ENCODE measurements around the gene RRBP1. TPM values are rescaled to one million over a fixed set of nuclear protein-coding genes. Genes with fewer than 3 reads are reported as not detected.
A peak's percentile ranks its signal among the peaks of the same experiment; 100 is the strongest.

Gene RRBP1
- total and polyA plus RNA-seq, 2 of the 4 experiments (the other 2 are of a cell fraction): 90.2 to 136 TPM

DNA sequence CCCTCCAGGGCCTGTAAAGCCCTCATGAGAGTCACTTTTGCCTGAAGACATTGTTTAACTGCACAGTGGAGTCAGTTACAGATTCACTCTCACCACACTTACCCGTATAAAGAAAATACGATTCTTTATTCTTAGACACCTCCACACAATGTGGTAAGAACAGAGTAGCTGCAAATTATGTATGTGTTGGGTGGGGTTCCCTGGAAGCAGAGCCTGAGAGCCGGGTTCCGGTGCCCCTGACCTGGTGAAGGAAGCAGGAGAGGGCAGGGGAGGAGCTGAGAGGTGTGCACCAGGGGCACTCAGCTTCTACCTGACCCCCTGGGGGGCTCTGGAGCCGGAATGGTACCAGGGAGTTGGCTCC is 29.2 kb upstream of the RRBP1 start:
- no TSS peak for BruUV-seq (replicated peaks)
- Histone ChIP-seq H3K79me1 (ENCODE audit: low read depth in 1 of 2, low read length in 2 of 2) (no peaks in the 10 kb centered on the region), H2BK20ac (ENCODE audit: low read depth, low read length) (no peak overlapping the region), H3K4me2 (ENCODE audit: low read depth, low read length) (no peak overlapping the region), H3K18ac (ENCODE audit: low read depth, low read length) (no peak overlapping the region), H2AFZ (replicated peaks; ENCODE audit: low read length, poor library complexity) (peak overlapping the region; percentile 14), H4K8ac (ENCODE audit: low read depth in 2 of 2, low read length in 2 of 2) (no peak overlapping the region; a peak in 1 of 4 replicates), H4K91ac (ENCODE audit: insufficient read depth, low read depth, low read length) (peak overlapping the region; percentile 41; the same call in 1 of the 2 replicates), H2AK9ac (replicated peaks; ENCODE audit: low read depth, low read length, poor library complexity) (peak overlapping the region; percentile 8), H3K4me3 (ENCODE audit: insufficient read depth, low read depth, low read length) (no peak overlapping the region), H3K27me3 (ENCODE audit: control insufficient read depth, insufficient read depth, low read length) (no peaks in the 10 kb centered on the region), H2BK120ac (ENCODE audit: low read depth, low read length) (peak overlapping the region; percentile 6), H3K27ac (ENCODE audit: insufficient read depth, low read length) (no peak overlapping the region), H2AK5ac (ENCODE audit: low read depth, low read length) (no peak overlapping the region), H3K9me3 (ENCODE audit: control insufficient read depth, insufficient read depth, low read length) (no peaks in the 10 kb centered on the region), H3K4me1 (ENCODE audit: control insufficient read depth, insufficient read depth, low read length) (peaks cover 25% of the 10 kb centered on the region), H3K23ac (ENCODE audit: low read depth, low read length) (no peak overlapping the region), H3K4ac (ENCODE audit: low read depth, low read length) (no peak overlapping the region; the same call in 1 of the 2 replicates), H4K5ac (ENCODE audit: low read depth, low read length) (no peak overlapping the region), H4K20me1 (ENCODE audit: insufficient read depth, low read length) (no peaks in the 10 kb centered on the region), H3K36me3 (ENCODE audit: control insufficient read depth, insufficient read depth, low read length) (no peaks in the 10 kb centered on the region), H3K14ac (replicated peaks; ENCODE audit: low read depth, low read length) (0 out of 2 replicates have a peak overlapping the region, but pooled peaks have one; percentile 15), H3K56ac (ENCODE audit: extremely low read depth, insufficient read depth, low read length) (no peak overlapping the region), H3K9me1 (ENCODE audit: insufficient read depth, low read length) (peaks cover 28% of the 10 kb centered on the region), H3K9ac (ENCODE audit: low read depth, low read length) (no peak overlapping the region), H2BK5ac (ENCODE audit: low read depth, low read length, poor library complexity, severe bottlenecking) (no peak overlapping the region), H2BK15ac (ENCODE audit: low read depth, low read length) (no peak overlapping the region)
- DNase-seq: no peak
- ChIA-PET POLR2A (ENCODE audit: unreplicated experiment) (no interaction called here), CTCF (no interaction called here)
- in situ Hi-C loops (cut with MboI; ENCODE audit: low sequenced_read_pairs): no loop called here
- no CpG with 5 or more reads among the region's 5 CpGs for WGBS, 2 experiments (ENCODE audit: extremely low coverage in 2 of 2, insufficient read length in 1 of 2)
- no peak for ATAC-seq (ENCODE audit: low read depth)
- intact Hi-C loops (cut with micrococcal nuclease): no loop called here
- TF ChIP-seq, protein P1, sequence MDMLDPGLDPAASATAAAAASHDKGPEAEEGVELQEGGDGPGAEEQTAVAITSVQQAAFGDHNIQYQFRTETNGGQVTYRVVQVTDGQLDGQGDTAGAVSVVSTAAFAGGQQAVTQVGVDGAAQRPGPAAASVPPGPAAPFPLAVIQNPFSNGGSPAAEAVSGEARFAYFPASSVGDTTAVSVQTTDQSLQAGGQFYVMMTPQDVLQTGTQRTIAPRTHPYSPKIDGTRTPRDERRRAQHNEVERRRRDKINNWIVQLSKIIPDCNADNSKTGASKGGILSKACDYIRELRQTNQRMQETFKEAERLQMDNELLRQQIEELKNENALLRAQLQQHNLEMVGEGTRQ (IDR thresholded peaks at IDR 0.05; ENCODE audit: low read depth, low read length): no peak
- TF ChIP-seq NFE2L2 (IDR thresholded peaks at IDR 0.05; ENCODE audit: low read depth, low read length) (no peak), MXI1 (IDR thresholded peaks at IDR 0.05; ENCODE audit: borderline replicate concordance, low read depth, low read length) (no peak), RCOR1 (IDR thresholded peaks at IDR 0.05; ENCODE audit: insufficient replicate concordance, low read length) (no peak), BHLHE40 (IDR thresholded peaks at IDR 0.05; ENCODE audit: low read depth, low read length) (no peak), POLR2A (IDR thresholded peaks at IDR 0.05; ENCODE audit: low read depth, low read length) (no peak), RFX5 (IDR thresholded peaks at IDR 0.05; ENCODE audit: low read depth, low read length) (no peak), SMC3 (IDR thresholded peaks at IDR 0.05; ENCODE audit: low read depth, low read length) (no peak), CHD1 (IDR thresholded peaks at IDR 0.05; ENCODE audit: low read depth, low read length) (no peak), MAFK (IDR thresholded peaks at IDR 0.05; ENCODE audit: low read depth, low read length) (no peak), RAD21 (IDR thresholded peaks at IDR 0.05; ENCODE audit: low read length) (no peak), MAZ (IDR thresholded peaks at IDR 0.05; ENCODE audit: borderline replicate concordance, low read depth, low read length) (no peak), CEBPB (IDR thresholded peaks at IDR 0.05; ENCODE audit: low read depth, low read length) (no peak), FOS (IDR thresholded peaks at IDR 0.05; ENCODE audit: low read depth, low read length) (no peak)
- TF ChIP-seq, protein P2, sequence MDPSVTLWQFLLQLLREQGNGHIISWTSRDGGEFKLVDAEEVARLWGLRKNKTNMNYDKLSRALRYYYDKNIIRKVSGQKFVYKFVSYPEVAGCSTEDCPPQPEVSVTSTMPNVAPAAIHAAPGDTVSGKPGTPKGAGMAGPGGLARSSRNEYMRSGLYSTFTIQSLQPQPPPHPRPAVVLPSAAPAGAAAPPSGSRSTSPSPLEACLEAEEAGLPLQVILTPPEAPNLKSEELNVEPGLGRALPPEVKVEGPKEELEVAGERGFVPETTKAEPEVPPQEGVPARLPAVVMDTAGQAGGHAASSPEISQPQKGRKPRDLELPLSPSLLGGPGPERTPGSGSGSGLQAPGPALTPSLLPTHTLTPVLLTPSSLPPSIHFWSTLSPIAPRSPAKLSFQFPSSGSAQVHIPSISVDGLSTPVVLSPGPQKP (IDR thresholded peaks at IDR 0.05; ENCODE audit: borderline replicate concordance, low read depth, low read length): no peak
- TF ChIP-seq, protein P3, sequence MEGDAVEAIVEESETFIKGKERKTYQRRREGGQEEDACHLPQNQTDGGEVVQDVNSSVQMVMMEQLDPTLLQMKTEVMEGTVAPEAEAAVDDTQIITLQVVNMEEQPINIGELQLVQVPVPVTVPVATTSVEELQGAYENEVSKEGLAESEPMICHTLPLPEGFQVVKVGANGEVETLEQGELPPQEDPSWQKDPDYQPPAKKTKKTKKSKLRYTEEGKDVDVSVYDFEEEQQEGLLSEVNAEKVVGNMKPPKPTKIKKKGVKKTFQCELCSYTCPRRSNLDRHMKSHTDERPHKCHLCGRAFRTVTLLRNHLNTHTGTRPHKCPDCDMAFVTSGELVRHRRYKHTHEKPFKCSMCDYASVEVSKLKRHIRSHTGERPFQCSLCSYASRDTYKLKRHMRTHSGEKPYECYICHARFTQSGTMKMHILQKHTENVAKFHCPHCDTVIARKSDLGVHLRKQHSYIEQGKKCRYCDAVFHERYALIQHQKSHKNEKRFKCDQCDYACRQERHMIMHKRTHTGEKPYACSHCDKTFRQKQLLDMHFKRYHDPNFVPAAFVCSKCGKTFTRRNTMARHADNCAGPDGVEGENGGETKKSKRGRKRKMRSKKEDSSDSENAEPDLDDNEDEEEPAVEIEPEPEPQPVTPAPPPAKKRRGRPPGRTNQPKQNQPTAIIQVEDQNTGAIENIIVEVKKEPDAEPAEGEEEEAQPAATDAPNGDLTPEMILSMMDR (conservative IDR thresholded peaks at IDR 0.05; ENCODE audit: low read depth, low read length): no peak
- dilution Hi-C loops (cut with HindIII; ENCODE audit: low sequenced_read_pairs, unreplicated experiment): no loop called here
